A549 treated with AZD2906 at 1 μM for 4 hours (cell line): ENCODE results near the gene NAA20. TPM values are rescaled to one million over a fixed set of nuclear protein-coding genes. Genes with fewer than 3 reads are reported as not detected.

Experiments used
- total RNA-seq: library from RNA; stranded (reverse); fragments of 200-300 nt; extraction: Qiagen RNA extraction; gene quantifications from 5 replicates; pipeline ENCODE4 v1.2.3, GENCODE V29; 2022

The NAA20 gene, protein sequence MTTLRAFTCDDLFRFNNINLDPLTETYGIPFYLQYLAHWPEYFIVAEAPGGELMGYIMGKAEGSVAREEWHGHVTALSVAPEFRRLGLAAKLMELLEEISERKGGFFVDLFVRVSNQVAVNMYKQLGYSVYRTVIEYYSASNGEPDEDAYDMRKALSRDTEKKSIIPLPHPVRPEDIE
- 130 to 142 TPM (median 134 TPM) in 5 replicates for total RNA-seq

DNA sequence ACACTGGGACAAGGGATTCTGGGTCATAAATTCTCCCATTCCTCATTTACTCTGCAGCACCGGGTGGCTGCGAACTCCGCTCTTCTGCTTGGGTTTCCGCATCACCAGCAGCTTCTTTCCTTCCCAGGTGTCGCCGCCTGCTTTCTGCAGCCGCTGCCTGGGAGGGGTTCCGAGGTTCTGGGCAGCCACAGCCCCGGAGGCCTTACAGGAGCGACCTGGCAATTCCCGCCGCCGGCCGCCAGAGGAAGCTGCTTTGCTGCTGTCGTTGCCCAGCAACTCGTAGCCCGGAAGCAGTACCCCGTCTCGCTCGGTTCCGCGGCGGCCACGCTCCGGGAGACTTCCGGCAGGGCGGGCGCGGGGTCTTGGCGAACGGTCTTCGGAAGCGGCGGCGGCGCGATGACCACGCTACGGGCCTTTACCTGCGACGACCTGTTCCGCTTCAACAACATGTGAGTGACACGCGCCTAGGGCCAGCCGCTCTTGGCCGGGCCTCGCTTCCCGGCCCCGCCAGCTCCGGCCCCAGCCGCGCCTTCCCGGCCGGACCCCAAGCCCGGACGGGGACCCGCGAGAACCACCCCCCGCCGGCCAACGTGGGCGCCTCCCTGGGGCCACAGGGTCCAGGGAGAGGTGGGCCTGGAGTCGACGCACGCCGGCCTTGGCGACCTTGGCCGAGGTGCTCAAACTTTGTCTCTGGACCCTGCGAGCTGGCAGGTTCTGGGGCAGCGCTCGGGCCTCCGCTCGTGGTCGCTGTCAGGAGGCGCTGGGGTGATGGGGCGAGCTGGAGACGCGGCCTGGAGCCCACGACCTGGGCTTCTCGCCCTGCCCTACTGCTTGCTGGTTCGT, at the start of gene NAA20:
TSS of gene NAA20 (plus strand) at position 362 of the 843 bp plus-strand sequence. CDS start at position 397, 35 bp downstream.

DNA sequence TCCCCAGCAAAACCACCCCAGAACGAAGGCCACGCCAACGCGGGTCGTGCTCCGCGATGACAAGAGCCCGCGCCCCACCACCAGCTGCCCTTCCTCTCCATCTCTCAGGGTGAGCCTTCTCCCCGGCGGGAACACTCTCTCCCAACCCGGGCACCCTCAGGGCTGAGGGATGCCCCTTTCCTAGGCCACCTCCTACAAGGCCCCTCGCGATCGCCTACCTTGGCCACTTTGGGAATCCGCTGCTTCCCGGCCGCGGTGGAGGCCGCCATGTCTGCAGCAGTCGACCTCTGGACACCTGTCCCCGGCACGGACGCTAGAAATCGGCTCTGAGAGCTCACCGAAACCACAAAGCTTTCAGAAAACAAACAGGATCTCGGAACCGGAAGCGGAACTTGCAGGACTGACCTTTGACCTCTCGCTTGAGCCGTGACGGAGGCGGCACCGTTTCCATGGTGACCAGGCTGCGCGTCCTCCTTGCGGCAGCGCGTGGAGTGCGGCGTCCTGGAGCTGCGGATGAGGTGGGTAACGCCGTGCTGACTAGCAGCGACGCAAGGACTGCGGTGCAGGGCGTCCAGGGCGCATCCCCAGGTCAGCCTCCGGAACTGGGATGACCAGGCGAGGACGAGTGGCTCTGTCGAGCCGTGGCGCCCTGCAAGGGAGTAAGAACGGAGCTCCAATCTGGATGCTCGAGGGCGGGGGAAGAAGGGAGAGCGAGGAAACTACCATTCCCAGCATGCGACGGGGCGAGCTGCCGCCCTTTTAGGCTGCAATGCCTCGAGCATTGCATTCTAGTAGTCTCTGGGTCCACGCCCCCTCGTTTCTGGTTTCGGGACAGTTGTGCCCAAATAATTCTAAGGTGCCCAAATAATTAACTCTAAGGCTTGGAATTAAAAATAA, 35.2 kb downstream of the NAA20 start, which contains the start of the genes CFAP61 and CRNKL1:
TSS of gene CFAP61 (plus strand) at position 459 of the 897 bp plus-strand sequence. CDS start 4,122 bp downstream, outside the sequence.
TSS of gene CRNKL1 (minus strand) at position 393 of the 897 bp plus-strand sequence. CDS start at position 269, 124 bp downstream.

Other genes starting within 250 kb of the NAA20 start
- 20.1 to 23.9 TPM (median 21.1 TPM) in 5 replicates for gene CRNKL1, start 35.1 kb downstream of the NAA20 start, total RNA-seq
- gene CFAP61, start 35.2 kb downstream of the NAA20 start, total RNA-seq: 0.26 to 0.47 TPM (median 0.44 TPM) in 5 replicates